Activated CD8-positive, alpha-beta memory T cell treated with anti-CD3 and anti-CD28 coated beads for 1 hour (primary cell): Measurements from ENCODE around the gene GNAI3.
A peak's percentile ranks its signal among the peaks of the same experiment; 100 is the strongest.
"Not testable (repeated sequence)": the region's sequence is repeated elsewhere in the genome, so short reads cannot be mapped to it uniquely, and the experiment has no call there.

Source experiments
- DNase-seq, 2 donors: peaks; one replicate each; pipeline ENCODE4 v3.0.0-alpha.2; 2020; ENCODE audit warnings: low read depth in 1 of 2; ENCODE audit errors: extremely low read depth in 1 of 2

Gene GNAI3

DNA sequence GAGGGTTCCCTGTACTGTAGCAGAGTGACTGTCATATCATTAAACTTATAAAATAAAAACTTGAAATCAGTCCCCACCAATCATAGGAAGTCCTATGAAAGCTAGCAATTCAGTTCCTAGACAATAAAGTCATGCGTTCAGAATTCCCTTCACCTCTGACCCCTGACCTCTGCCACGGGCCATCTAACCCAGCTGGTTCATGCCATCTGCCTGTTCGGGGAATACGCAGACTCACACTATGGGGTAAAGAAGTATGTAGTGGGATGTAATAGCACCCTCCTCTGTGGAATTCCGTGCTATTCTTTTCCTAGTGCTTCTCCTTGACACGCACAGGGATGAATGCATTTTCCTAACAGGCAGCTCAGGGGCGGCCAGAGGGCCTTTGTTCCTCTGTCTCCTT, 109.6 kb downstream of the GNAI3 start:
- DNase-seq = no peak

- DNase-seq = no peak
Observed at GRCh38 chr1:109658533-109659042, 110.2 kb downstream of the GNAI3 start.

GRCh38 chr1:109659145-109659544, 110.7 kb downstream of the GNAI3 start:
- no peak for DNase-seq

DNA sequence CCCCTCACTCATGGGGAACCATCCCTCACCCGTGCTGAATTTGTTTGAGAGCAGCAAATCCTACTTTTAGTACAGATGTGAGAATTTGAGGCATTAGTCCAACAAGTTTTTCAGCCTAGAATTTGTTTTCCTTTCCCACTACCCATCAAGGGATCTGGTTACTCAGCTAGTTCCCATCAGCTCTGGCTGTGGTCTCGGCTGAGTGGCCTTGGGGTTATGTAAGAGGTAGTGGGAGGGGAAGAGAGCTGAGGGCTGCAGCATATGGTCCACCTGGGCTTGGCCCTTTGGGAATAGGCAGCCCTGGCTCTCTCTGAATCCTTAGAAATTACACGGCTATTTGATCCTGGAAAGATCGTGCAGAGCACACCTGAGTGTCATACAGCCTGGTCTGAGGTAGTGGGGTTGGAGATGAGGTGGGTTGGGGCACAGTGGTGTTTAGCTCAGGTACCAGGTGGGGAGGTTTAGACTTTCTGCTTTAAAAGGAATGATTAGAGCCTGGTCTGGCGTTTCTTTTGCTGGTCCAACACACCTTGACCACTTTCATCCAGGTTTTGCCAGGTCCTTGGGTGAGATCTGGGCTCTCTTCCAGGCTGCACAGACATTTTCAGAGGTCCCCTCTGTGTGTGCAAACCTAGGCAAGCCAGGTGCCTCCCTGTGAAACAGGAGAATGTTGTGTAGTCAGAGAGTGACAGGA, 111.7 kb downstream of the GNAI3 start:
- DNase-seq = no peak

- not testable (repeated sequence) for DNase-seq
Observed at GRCh38 chr1:109660691-109661026, 112.2 kb downstream of the GNAI3 start.

- DNase-seq = no peak
Observed at GRCh38 chr1:109661391-109661790, 113.0 kb downstream of the GNAI3 start.

GRCh38 chr1:109664671-109665070, 116.3 kb downstream of the GNAI3 start:
- DNase-seq = no peak

GRCh38 chr1:109667452-109668122, 119.2 kb downstream of the GNAI3 start, which contains the start of gene GSTM2:
Gene GSTM2 (plus strand): TSS chr1:109668057. CDS start chr1:109668116, 59 bp downstream.
- DNase-seq = peak; percentile 48 to 55
